Mesothelial cell of epicardium (in vitro differentiated cells): ENCODE data around the gene SPACA4. TPM values are rescaled to one million over a fixed set of nuclear protein-coding genes. Genes with fewer than 3 reads are reported as not detected.
"Not testable (repeated sequence)": the region's sequence is repeated elsewhere in the genome, so short reads cannot be mapped to it uniquely, and the experiment has no call there.

Experiments
- DNase-seq, 2 experiments: peaks; one replicate each; pipeline ENCODE4 v3.0.0; 2021; ENCODE audit warnings: low spot score in 2 of 2; ENCODE audit not compliant: unreplicated experiment in 2 of 2
- H3K27ac Mint-ChIP-seq: 2 replicates; pipeline ENCODE4 v1.8.0; 2021; ENCODE audit warnings: mixed read lengths
- H3K27me3 Mint-ChIP-seq: 2 replicates; pipeline ENCODE4 v1.8.0; 2021; ENCODE audit warnings: low read depth, mixed read lengths
- H3K36me3 Mint-ChIP-seq: 2 replicates; pipeline ENCODE4 v1.8.0; 2021; ENCODE audit warnings: mixed read lengths
- H3K4me1 Mint-ChIP-seq: 2 replicates; pipeline ENCODE4 v1.8.0; 2021; ENCODE audit warnings: mixed read lengths
- H3K4me3 Mint-ChIP-seq: 2 replicates; pipeline ENCODE4 v1.8.0; 2021; ENCODE audit warnings: mild to moderate bottlenecking, moderate library complexity, mixed read lengths
- H3K9me3 Mint-ChIP-seq: 2 replicates; pipeline ENCODE4 v1.8.0; 2021; ENCODE audit warnings: mixed read lengths
- CTCF ChIP-seq: fragments of 200-600 bp; sonication (generic); IDR thresholded peaks from one replicate; pipeline ENCODE4 v1.5.0; 2021; ENCODE audit warnings: antibody characterized with exemption; ENCODE audit not compliant: unreplicated experiment
- total RNA-seq: library from RNA; stranded (reverse); gene quantifications from 3 replicates; pipeline ENCODE4 v1.2.1, GENCODE V29; 2021

SPACA4 gene
- total RNA-seq, 1 donor from 2014 or later = not detected

GRCh38 chr19:48630296-48631063 lies 23.9 kb downstream of the SPACA4 start:
- peak overlapping the region; percentile 57 for H3K4me3 Mint-ChIP-seq
- H3K27me3 Mint-ChIP-seq = no peaks in the 10 kb centered on the region
- DNase-seq = peak in 1 of 2 experiments; percentile 61
- H3K36me3 Mint-ChIP-seq = peaks cover 3% of the 10 kb centered on the region
- peaks cover 29% of the 10 kb centered on the region for H3K4me1 Mint-ChIP-seq
- no peaks in the 10 kb centered on the region for H3K9me3 Mint-ChIP-seq
- peak overlapping the region; percentile 86 for H3K27ac Mint-ChIP-seq
- TF ChIP-seq CTCF = no peak

- H3K9me3 Mint-ChIP-seq = no peaks in the 10 kb centered on the region
- H3K36me3 Mint-ChIP-seq = peaks cover 3% of the 10 kb centered on the region
- H3K4me3 Mint-ChIP-seq = no peak overlapping the region
- peaks cover 32% of the 10 kb centered on the region for H3K4me1 Mint-ChIP-seq
- TF ChIP-seq CTCF = no peak
- H3K27ac Mint-ChIP-seq = no peak overlapping the region
- no peaks in the 10 kb centered on the region for H3K27me3 Mint-ChIP-seq
- DNase-seq = no peak
Observed at GRCh38 chr19:48631225-48631624, 24.7 kb downstream of the SPACA4 start.

- H3K9me3 Mint-ChIP-seq, H3K27me3 Mint-ChIP-seq, H3K4me3 Mint-ChIP-seq, H3K36me3 Mint-ChIP-seq, H3K27ac Mint-ChIP-seq, DNase-seq: not testable (repeated sequence)
- peaks cover 32% of the 10 kb centered on the region for H3K4me1 Mint-ChIP-seq
Observed at GRCh38 chr19:48632286-48632685, 25.7 kb downstream of the SPACA4 start.

- peaks cover 3% of the 10 kb centered on the region for H3K36me3 Mint-ChIP-seq
- H3K27ac Mint-ChIP-seq = no peak overlapping the region
- DNase-seq = no peak
Observed at GRCh38 chr19:48632692-48633147, 26.2 kb downstream of the SPACA4 start.

GRCh38 chr19:48633148-48634035 lies 26.9 kb downstream of the SPACA4 start:
- no peaks in the 10 kb centered on the region for H3K9me3 Mint-ChIP-seq
- no peak overlapping the region for H3K4me3 Mint-ChIP-seq
- no peaks in the 10 kb centered on the region for H3K27me3 Mint-ChIP-seq
- no peak for DNase-seq
- no peak for TF ChIP-seq CTCF
- H3K27ac Mint-ChIP-seq = no peak overlapping the region
- H3K4me1 Mint-ChIP-seq = peaks cover 38% of the 10 kb centered on the region
- H3K36me3 Mint-ChIP-seq = peaks cover 4% of the 10 kb centered on the region

More at GRCh38 chr19:48632692-48633147, 26.2 kb downstream of the SPACA4 start:
- Mint-ChIP-seq H3K4me3 (no peak overlapping the region), H3K9me3 (no peaks in the 10 kb centered on the region), H3K4me1 (peaks cover 34% of the 10 kb centered on the region), H3K27me3 (no peaks in the 10 kb centered on the region)
- no peak for TF ChIP-seq CTCF

- Mint-ChIP-seq H3K4me1 (peaks cover 43% of the 10 kb centered on the region), H3K36me3 (peaks cover 9% of the 10 kb centered on the region), H3K27me3 (no peaks in the 10 kb centered on the region)
Observed at GRCh38 chr19:48634036-48634342, 27.4 kb downstream of the SPACA4 start.

More at GRCh38 chr19:48634036-48634342, 27.4 kb downstream of the SPACA4 start:
- Mint-ChIP-seq H3K27ac (peak overlapping the region; percentile 67), H3K4me3 (peak overlapping the region; percentile 67), H3K9me3 (no peaks in the 10 kb centered on the region)
- no peak for DNase-seq
- no peak for TF ChIP-seq CTCF
